GM10266 (cell line): ENCODE measurements around the gene VIPAS39.

ENCODE experiments used
- DNase-seq: peaks from one replicate; pipeline ENCODE4 v3.0.0; 2012; ENCODE audit errors: extremely low spot score
- TF ChIP-seq, protein P1 (sequence below): IDR thresholded peaks from 2 replicates; pipeline ENCODE4 v1.5.1; 2012; ENCODE audit warnings: mild to moderate bottlenecking, low read depth; ENCODE audit not compliant: control insufficient read depth, insufficient read depth; ENCODE audit errors: missing control alignments

Gene VIPAS39

GRCh38 chr14:77455966-77456640 lies 1.3 kb downstream of the VIPAS39 start:
- TF ChIP-seq, protein P1, sequence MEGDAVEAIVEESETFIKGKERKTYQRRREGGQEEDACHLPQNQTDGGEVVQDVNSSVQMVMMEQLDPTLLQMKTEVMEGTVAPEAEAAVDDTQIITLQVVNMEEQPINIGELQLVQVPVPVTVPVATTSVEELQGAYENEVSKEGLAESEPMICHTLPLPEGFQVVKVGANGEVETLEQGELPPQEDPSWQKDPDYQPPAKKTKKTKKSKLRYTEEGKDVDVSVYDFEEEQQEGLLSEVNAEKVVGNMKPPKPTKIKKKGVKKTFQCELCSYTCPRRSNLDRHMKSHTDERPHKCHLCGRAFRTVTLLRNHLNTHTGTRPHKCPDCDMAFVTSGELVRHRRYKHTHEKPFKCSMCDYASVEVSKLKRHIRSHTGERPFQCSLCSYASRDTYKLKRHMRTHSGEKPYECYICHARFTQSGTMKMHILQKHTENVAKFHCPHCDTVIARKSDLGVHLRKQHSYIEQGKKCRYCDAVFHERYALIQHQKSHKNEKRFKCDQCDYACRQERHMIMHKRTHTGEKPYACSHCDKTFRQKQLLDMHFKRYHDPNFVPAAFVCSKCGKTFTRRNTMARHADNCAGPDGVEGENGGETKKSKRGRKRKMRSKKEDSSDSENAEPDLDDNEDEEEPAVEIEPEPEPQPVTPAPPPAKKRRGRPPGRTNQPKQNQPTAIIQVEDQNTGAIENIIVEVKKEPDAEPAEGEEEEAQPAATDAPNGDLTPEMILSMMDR: no peak
- DNase-seq: no peak

GRCh38 chr14:77442196-77442595 lies 15.2 kb downstream of the VIPAS39 start:
- DNase-seq: no peak
- TF ChIP-seq, protein P1: no peak

DNA sequence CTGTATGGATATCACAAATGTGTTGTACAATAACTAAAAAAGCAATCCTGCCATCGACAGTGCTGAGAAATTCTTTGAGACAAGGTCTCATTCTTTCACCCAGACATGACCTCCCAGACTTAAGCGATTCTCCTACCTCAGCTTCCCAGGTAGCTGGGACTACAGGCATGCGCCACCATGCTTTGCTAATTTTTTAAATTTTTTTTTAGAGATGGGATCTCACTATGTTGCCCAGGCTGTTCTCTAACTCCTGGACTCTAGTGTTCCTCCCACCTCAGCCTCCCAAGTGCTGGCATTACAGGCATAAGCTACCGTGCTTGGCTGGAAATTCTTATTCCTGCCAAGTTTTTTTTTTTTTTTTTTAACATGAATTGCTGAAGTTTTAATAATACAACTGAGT lies 17.5 kb downstream of the VIPAS39 start:
- DNase-seq: no peak
- TF ChIP-seq, protein P1: no peak

- TF ChIP-seq, protein P1: no peak
- no peak for DNase-seq
These were observed 18.8 kb downstream of the VIPAS39 start for GRCh38 chr14:77438596-77438995.

DNA sequence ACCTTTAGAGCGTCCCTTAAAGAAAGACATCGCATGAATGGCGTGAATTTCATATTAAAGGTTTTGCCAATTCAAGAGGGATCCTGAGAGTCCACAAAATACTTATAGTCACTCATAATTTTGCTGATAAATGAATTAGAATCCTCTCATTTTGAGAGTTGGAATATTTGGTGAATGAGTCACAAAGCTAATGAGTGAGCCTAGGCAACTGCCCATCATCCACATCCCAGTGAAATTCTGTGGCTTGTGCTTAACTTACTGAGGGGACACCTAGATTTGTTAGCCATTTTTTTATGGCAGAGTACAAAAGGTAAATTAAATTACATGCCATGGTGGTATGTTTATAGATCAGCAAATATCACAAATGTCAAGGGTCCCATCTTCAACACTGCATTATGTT lies 21.4 kb downstream of the VIPAS39 start:
- TF ChIP-seq, protein P1: no peak
- no peak for DNase-seq

- TF ChIP-seq, protein P1: no peak
- DNase-seq: no peak
These were observed 31.0 kb downstream of the VIPAS39 start for GRCh38 chr14:77426396-77426795.

DNA sequence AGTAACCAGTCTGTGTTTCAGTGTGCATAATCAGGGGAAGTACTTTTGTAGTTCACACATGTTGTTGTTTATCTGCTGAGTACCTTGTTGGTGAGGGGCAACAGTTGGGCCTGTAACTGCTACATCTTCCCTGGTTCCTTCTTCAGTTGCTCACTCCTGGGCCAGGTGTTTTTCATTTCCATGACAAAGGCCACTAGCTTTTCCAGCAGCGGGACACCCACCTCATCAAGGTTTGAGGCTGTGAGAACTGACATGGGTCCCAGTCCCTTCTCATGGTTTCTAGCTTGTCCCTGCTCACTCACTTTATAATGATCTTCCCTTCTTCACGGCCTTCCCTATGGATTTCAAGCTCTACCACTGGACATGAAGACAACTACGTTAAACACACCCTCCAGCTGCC lies 32.5 kb downstream of the VIPAS39 start:
- no peak for DNase-seq
- TF ChIP-seq, protein P1: no peak
